GM12892 (cell line): Measurements from ENCODE around the gene TUBGCP3.
A peak's percentile ranks its signal among the peaks of the same experiment; 100 is the strongest.

Experiments
- DNase-seq: peaks from one replicate; pipeline ENCODE4 v3.0.0; 2011; ENCODE audit not compliant: insufficient read length
- FAIRE-seq: peaks from 2 replicates; lab custom pipeline; 2011; peaks lifted over from hg19 to GRCh38; lab: Jason Lieb, UNC
- POLR2A ChIP-seq: IDR thresholded peaks from 2 replicates; pipeline ENCODE4 v1.6.1; 2011; ENCODE audit warnings: low read depth, low read length, control low read depth
- POLR2AphosphoS5 ChIP-seq: IDR thresholded peaks from 2 replicates; pipeline ENCODE4 v1.6.1; 2011; ENCODE audit warnings: low read depth, low read length, control low read depth
- TAF1 ChIP-seq: IDR thresholded peaks from 2 replicates; pipeline ENCODE4 v1.6.1; 2011; ENCODE audit warnings: low read depth, mild to moderate bottlenecking, control low read depth, low read length, borderline replicate concordance

The TUBGCP3 gene

GRCh38 chr13:112586334-112586960 lies 1.5 kb downstream of the TUBGCP3 start:
- DNase-seq: no peak
- no peak for TF ChIP-seq TAF1
- no peak for TF ChIP-seq POLR2A
- TF ChIP-seq POLR2AphosphoS5: no peak
- peak; percentile 64 for FAIRE-seq

DNA sequence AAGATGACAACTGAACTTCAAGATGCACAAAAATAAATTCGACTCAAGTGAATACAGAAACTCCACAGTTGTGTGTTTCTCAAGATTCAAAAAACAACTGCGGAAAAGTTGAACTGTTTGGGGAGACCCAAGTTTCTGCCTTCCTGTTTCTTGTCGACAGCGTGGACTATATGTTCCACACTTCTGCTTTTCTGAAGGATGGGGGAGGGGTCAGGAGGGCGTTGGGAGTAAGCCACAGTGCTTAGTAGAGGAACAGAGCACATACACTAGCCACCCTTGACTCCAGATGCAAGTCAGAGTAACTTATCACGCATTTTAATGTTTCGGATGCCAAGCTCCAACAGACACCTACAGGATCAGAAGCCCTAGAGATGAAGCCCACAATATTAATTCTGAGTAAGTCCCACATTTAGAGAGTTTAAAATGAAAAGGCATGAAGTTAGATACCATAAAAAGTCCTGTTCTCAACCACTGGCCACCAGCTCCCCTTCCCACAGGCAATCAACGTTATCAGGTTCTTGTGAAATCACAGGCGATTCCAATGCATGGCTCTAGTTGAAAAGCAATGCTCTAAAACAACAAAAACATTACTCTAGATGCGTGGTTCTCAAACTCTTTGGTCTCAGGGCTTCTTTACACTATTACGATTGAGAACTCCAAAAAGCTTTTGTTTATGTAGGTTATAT lies 4.2 kb downstream of the TUBGCP3 start:
- no peak for TF ChIP-seq POLR2A
- no peak for TF ChIP-seq TAF1
- no peak for TF ChIP-seq POLR2AphosphoS5
- DNase-seq (no peak), FAIRE-seq (no peak)

- DNase-seq: no peak
- no peak for FAIRE-seq
- no peak for TF ChIP-seq TAF1
- no peak for TF ChIP-seq POLR2A
- TF ChIP-seq POLR2AphosphoS5: no peak
These were observed 5.7 kb downstream of the TUBGCP3 start for GRCh38 chr13:112582263-112582662.

DNA sequence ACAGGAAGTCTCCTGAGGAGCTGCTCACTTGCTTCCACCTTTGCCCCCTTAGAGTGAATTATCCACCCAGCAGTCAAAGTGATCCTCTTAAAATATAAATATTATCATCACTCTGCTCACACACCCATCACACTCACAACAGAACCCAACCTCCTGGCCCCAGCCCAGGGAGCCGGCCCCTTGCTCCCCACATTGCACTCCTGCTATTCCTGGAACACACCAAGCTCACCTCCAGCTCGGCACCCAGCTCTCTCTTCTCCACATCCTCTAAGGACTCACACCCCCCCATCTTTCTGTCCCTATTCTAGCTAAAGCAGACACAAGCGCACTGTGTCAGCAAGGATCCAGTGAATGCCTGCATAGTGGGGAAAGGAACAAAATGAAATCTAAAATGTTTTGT lies 7.0 kb downstream of the TUBGCP3 start:
- no peak for TF ChIP-seq TAF1
- no peak for TF ChIP-seq POLR2AphosphoS5
- TF ChIP-seq POLR2A: no peak
- FAIRE-seq: no peak
- no peak for DNase-seq

DNA sequence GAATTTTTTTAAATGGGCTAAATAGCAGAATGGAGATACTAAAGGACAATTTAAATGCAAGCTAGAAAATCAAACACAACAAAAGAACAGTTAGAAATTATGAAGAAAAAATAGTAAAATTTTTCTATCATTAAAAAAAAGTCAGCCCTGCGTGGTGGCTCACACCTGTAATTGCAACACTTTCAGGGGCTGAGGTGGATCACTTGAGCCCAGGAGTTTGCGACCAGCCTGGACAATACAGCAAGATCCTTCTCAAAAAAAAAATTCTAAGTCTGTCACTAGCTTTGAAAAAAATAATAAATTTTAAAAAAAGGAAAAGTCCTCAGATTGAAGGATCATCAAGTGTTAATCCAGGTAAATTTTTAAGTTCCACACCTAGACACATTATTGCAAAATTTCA lies 7.7 kb downstream of the TUBGCP3 start:
- FAIRE-seq (no peak), DNase-seq (no peak)
- no peak for TF ChIP-seq POLR2A
- no peak for TF ChIP-seq TAF1
- TF ChIP-seq POLR2AphosphoS5: no peak

GRCh38 chr13:112579310-112579843 lies 8.6 kb downstream of the TUBGCP3 start:
- TF ChIP-seq POLR2A (no peak), TAF1 (no peak)
- FAIRE-seq: no peak
- no peak for DNase-seq

- no peak for DNase-seq
- FAIRE-seq: no peak
- TF ChIP-seq TAF1 (no peak), POLR2A (no peak), POLR2AphosphoS5 (no peak)
These were observed 11.2 kb downstream of the TUBGCP3 start for GRCh38 chr13:112576768-112577167.

GRCh38 chr13:112576191-112576590 lies 11.8 kb downstream of the TUBGCP3 start:
- TF ChIP-seq TAF1 (no peak), POLR2AphosphoS5 (no peak), POLR2A (no peak)
- no peak for FAIRE-seq

GRCh38 chr13:112575675-112576074 lies 12.3 kb downstream of the TUBGCP3 start:
- no peak for FAIRE-seq
- TF ChIP-seq POLR2A (no peak), POLR2AphosphoS5 (no peak), TAF1 (no peak)
- DNase-seq: no peak

More at GRCh38 chr13:112576191-112576590, 11.8 kb downstream of the TUBGCP3 start:
- DNase-seq: no peak

DNA sequence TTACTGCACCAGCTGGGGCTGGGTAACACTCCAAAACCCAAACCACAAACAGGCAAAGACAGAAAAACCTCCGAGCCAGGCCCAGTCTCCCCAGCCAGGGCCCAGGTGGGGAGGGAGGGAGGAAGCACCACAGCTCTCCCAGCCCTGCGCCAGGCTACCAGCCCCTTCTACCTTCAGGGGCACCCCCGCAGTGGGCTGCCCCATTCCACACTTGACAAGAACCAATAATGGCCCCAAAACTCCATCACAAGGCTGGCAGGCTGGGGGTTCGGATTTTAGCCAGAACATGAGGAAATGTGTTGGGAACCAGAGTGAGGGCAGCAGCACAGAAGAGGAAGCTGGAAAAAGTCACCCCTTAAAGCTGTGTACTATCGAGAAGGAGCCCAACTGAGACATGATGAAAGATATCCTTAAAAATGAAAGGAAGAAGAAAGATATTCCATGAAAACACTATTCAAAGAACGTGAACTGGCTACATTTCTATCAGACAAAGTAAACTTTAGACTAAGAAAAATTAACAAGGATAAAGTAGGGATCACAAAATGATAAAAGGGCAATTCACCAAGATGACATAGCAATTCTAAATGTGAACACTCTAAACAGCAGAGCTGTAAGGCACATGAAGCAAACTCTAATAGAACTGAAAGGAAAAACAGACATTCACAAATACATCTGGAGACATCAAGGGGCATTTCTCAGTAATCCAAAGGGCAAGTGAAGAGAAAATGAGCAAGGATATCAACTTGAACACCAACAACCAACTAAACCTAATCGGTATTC lies 12.9 kb downstream of the TUBGCP3 start:
- no peak for TF ChIP-seq POLR2AphosphoS5
- TF ChIP-seq POLR2A: no peak
- no peak for TF ChIP-seq TAF1
- no peak for DNase-seq

GRCh38 chr13:112574416-112574815 lies 13.5 kb downstream of the TUBGCP3 start:
- FAIRE-seq: no peak
- TF ChIP-seq POLR2AphosphoS5 (no peak), POLR2A (no peak), TAF1 (no peak)

More for the DNA sequence above, 12.9 kb downstream of the TUBGCP3 start:
- FAIRE-seq: peak; percentile 81

DNA sequence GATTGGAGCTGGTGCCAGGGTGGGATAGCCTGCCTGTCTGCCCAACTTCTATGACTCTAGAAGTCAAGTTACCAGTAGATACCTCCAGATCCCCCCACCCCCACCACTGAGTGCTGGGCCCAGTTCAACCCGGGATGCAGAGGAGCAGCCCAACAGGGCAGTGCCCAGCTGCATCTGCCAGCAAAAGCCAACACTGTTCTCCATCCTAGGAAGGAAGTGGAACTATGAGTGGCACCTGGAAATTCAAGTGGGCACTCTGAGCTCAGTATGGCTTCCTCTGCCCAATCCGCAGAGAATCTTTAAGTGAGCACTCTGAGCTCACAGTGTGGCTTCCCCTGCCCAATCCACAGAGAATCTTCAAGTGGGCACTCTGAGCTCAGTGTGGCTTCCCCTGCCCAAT lies 14.2 kb downstream of the TUBGCP3 start:
- TF ChIP-seq POLR2A (no peak), TAF1 (no peak), POLR2AphosphoS5 (no peak)
- FAIRE-seq: no peak
- no peak for DNase-seq

More at GRCh38 chr13:112574416-112574815, 13.5 kb downstream of the TUBGCP3 start:
- no peak for DNase-seq
